HepG2 (cell line): ENCODE measurements around the gene MACROD2. TPM values are rescaled to one million over a fixed set of nuclear protein-coding genes. Genes with fewer than 3 reads are reported as not detected.

ENCODE experiments used
- ATAC-seq: fragments of 200-7000 bp; cut with Tn5 transposase; 3 replicates; pipeline ENCODE4 v1.9.1; 2020; ENCODE audit warnings: mild to moderate bottlenecking, moderate library complexity
- BruUV-seq: library from RNA; stranded (reverse); fragments of 400-500 nt; replicated peaks from 2 replicates; lab custom pipeline; 2021; lab: Mats Ljungman, UMichigan
- CTCF ChIA-PET: fragments of 300-600 bp; formaldehyde crosslinking; extraction: SDS; loops from one replicate; lab custom pipeline; 2021; ENCODE audit warnings: low total read pairs, inconsistent platforms, low intra/inter-chr PET ratio; lab: Yijun Ruan, JAX
- POLR2A ChIA-PET: fragments of 350-600 bp; sonication (Branson Sonifier 250); formaldehyde crosslinking; loops from one replicate; lab custom pipeline; 2020; ENCODE audit warnings: antibody characterized with exemption, inconsistent platforms; lab: Yijun Ruan, JAX
- DNase-seq: peaks from one replicate; pipeline ENCODE4 v3.0.0-alpha.2; 2015; ENCODE audit warnings: low spot score
- FAIRE-seq: peaks from 3 replicates; lab custom pipeline; 2011; peaks lifted over from hg19 to GRCh38; lab: Jason Lieb, UNC
- H2AFZ ChIP-seq: one replicate; pipeline ENCODE4 v1.6.1; 2011; ENCODE audit warnings: low read length, inconsistent platforms
- H3K27ac ChIP-seq: fragments of 300-600 bp; 3 replicates; pipeline ENCODE4 v1.8.0; 2011; ENCODE audit warnings: mixed run types, mild to moderate bottlenecking, mixed read lengths, low read length, inconsistent platforms; ENCODE audit not compliant: insufficient read depth; ENCODE audit errors: extremely low read length
- H3K27me3 ChIP-seq, 2 experiments: fragments of 200-600 bp in 1 of 2; 2 replicates in 1 of 2; 3 replicates in 1 of 2; pipeline versions ENCODE4 v1.6.0 to v1.8.0; 2011; ENCODE audit warnings: low read length in 2 of 2, mild to moderate bottlenecking in 2 of 2, moderate library complexity in 2 of 2, inconsistent platforms in 1 of 2; ENCODE audit not compliant: insufficient read depth in 2 of 2, control insufficient read depth in 1 of 2
- H3K36me3 ChIP-seq, 2 experiments: fragments of 200-600 bp in 1 of 2; replicated peaks in 1 of 2; 2 replicates in 1 of 2; 3 replicates in 1 of 2; pipeline versions ENCODE4 v1.5.1 to v1.8.0; 2011; ENCODE audit warnings: low read length in 2 of 2, inconsistent platforms in 1 of 2; ENCODE audit not compliant: insufficient read depth in 2 of 2, control insufficient read depth in 1 of 2
- H3K4me1 ChIP-seq: 2 replicates; pipeline ENCODE4 v1.5.1; 2012; ENCODE audit warnings: low read length, inconsistent platforms; ENCODE audit not compliant: insufficient read depth
- H3K4me2 ChIP-seq: 2 replicates; pipeline ENCODE4 v1.6.0; 2011; ENCODE audit warnings: low read depth, low read length, inconsistent platforms
- H3K4me3 ChIP-seq, 3 experiments: fragments of 200-600 bp in 1 of 3; sonication (generic), shearing (Covaris generic) in 1 of 3; replicated peaks in 1 of 3; 2 replicates each; pipeline ENCODE4 v1.5.1; 2011 to 2016; ENCODE audit warnings: low read length in 3 of 3, inconsistent platforms in 2 of 3, low read depth in 2 of 3, mild to moderate bottlenecking in 2 of 3, control low read depth in 1 of 3, mixed read lengths in 1 of 3; ENCODE audit not compliant: insufficient read depth in 1 of 3
- H3K79me2 ChIP-seq: one replicate; pipeline ENCODE4 v1.6.1; 2011; ENCODE audit warnings: low read length, inconsistent platforms; ENCODE audit not compliant: insufficient read depth
- H3K9ac ChIP-seq: 2 replicates; pipeline ENCODE4 v1.6.0; 2011; ENCODE audit warnings: mild to moderate bottlenecking, low read depth, low read length, inconsistent platforms; ENCODE audit not compliant: insufficient read depth
- H3K9me3 ChIP-seq: 2 replicates; pipeline ENCODE4 v1.5.1; 2012; ENCODE audit warnings: mild to moderate bottlenecking, low read length
- H4K20me1 ChIP-seq: 2 replicates; pipeline ENCODE4 v1.6.0; 2011; ENCODE audit warnings: inconsistent platforms, mild to moderate bottlenecking, low read length, moderate library complexity; ENCODE audit not compliant: insufficient read depth
- ARHGAP35 ChIP-seq: sonication (generic); formaldehyde crosslinking; IDR thresholded peaks from 2 replicates; pipeline ENCODE4 v1.9.0; 2022; ENCODE audit warnings: mild to moderate bottlenecking, inconsistent platforms, moderate library complexity, missing genetic modification reagents, borderline replicate concordance
- ATF1 ChIP-seq: IDR thresholded peaks from 2 replicates; pipeline ENCODE4 v1.6.1; 2016; ENCODE audit warnings: mild to moderate bottlenecking, control low read depth
- GLI4 ChIP-seq: sonication (generic); formaldehyde crosslinking; IDR thresholded peaks from 2 replicates; pipeline ENCODE4 v1.5.1; 2020; ENCODE audit warnings: missing genetic modification reagents, mild to moderate bottlenecking, moderate library complexity, borderline replicate concordance
- KDM4B ChIP-seq: sonication (generic); formaldehyde crosslinking; IDR thresholded peaks from 2 replicates; pipeline ENCODE4 v1.4.0; 2020; ENCODE audit warnings: missing genetic modification reagents
- MED8 ChIP-seq: sonication (generic); formaldehyde crosslinking; IDR thresholded peaks from 2 replicates; pipeline ENCODE4 v1.8.1; 2023; ENCODE audit warnings: mild to moderate bottlenecking, missing genetic modification reagents; ENCODE audit not compliant: insufficient replicate concordance
- RCOR2 ChIP-seq: IDR thresholded peaks from 2 replicates; pipeline ENCODE4 v1.6.1; 2016; ENCODE audit warnings: missing biosample characterization, missing genetic modification reagents
- REL ChIP-seq: sonication (generic); formaldehyde crosslinking; conservative IDR thresholded peaks from 2 replicates; pipeline ENCODE4 v1.8.0; 2022; ENCODE audit warnings: mild to moderate bottlenecking, missing genetic modification reagents, moderate library complexity
- RFXANK ChIP-seq: IDR thresholded peaks from 2 replicates; pipeline ENCODE4 v1.6.1; 2016
- SALL1 ChIP-seq: sonication (generic); formaldehyde crosslinking; IDR thresholded peaks from 2 replicates; pipeline ENCODE4 v1.8.0; 2022; ENCODE audit warnings: mild to moderate bottlenecking, missing genetic modification reagents
- ZNF260 ChIP-seq: sonication (generic); formaldehyde crosslinking; IDR thresholded peaks from 2 replicates; pipeline ENCODE4 v1.4.0; 2020; ENCODE audit warnings: missing genetic modification reagents, low read depth, mild to moderate bottlenecking, borderline replicate concordance
- ZNF720 ChIP-seq: sonication (generic); formaldehyde crosslinking; IDR thresholded peaks from 2 replicates; pipeline ENCODE4 v1.4.0; 2020; ENCODE audit warnings: missing genetic modification reagents
- ZNF839 ChIP-seq: sonication (generic); formaldehyde crosslinking; IDR thresholded peaks from 2 replicates; pipeline ENCODE4 v1.4.0; 2020; ENCODE audit warnings: missing genetic modification reagents, mild to moderate bottlenecking, borderline replicate concordance
- WGBS: methylation state at CpG from one replicate; pipeline ENCODE4 v1.1.6; 2017; ENCODE audit warnings: low lambda C conversion rate; 5-methylcytosine and 5-hydroxymethylcytosine counted together
- in situ Hi-C: cut with HindIII; loops from 2 replicates; pipeline ENCODE4 v1.10.0; 2017; ENCODE audit warnings: low pct_unique_long_range_greater_than_20kb; ENCODE audit not compliant: extremely low pct_ligation_motif_present
- intact Hi-C: fragments of 100-400 bp; cut with micrococcal nuclease; formaldehyde crosslinking; loops from one replicate; pipeline ENCODE4 v1.10.0; 2022; ENCODE audit not compliant: unreplicated experiment
- polyA plus RNA-seq, 8 experiments: library from polyadenylated mRNA; depleted of rRNA in 3 of 8; stranded (reverse) in 7 of 8; unstranded in 1 of 8; fragments of >200 nt; fragmentation: Illumina TruSeq in 4 of 8; extraction: Trizol in 4 of 8; gene quantifications; 2 replicates each; pipeline versions ENCODE4 v1.2.1 to v1.2.3, GENCODE V29; 2011 to 2016; ENCODE audit warnings: low read depth in 4 of 8, missing spikeins in 1 of 8, mixed read lengths in 1 of 8; ENCODE audit not compliant: insufficient read depth in 1 of 8
- total RNA-seq, 5 experiments: library from RNA; depleted of rRNA; stranded (reverse); fragments of >200 nt; fragmentation: Illumina TruSeq; extraction: Trizol; gene quantifications; 2 replicates each; pipeline ENCODE4 v1.2.3, GENCODE V29; 2016; ENCODE audit warnings: low read depth in 1 of 5
- TF ChIP-seq, protein P1 (sequence below): IDR thresholded peaks from 2 replicates; pipeline ENCODE4 v1.4.0; 2020; ENCODE audit warnings: mild to moderate bottlenecking, missing genetic modification reagents

MACROD2 gene
- total and polyA plus RNA-seq, 2 of the 13 experiments (the other 11 are each of a cell fraction or from before 2014, with no cell fraction given): 0.13 to 0.51 TPM

DNA sequence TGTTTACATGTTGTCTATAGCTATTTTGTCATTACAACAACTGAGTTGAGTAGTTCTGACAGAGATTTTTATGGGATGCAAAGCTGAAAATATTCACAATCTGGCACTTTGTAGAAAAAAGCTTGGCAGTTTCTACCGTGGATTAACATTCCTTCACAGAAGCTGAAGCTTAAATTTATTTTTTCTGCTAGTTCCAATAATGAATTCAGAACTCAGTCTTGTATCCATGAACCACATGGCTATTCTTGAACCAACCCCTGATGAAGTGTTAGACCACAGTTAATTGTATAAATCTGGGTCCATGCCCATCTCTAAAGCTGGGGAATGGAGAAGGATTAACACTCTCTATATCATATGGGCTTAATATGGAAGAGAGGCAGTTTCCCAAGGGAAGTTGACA lies 1085.9 kb downstream of the MACROD2 start:
- 0% methylated on average over 1 of the region's 1 CpG for WGBS
- CTCF ChIA-PET: no interaction called here
- no TSS peak for BruUV-seq
- POLR2A ChIA-PET: no interaction called here
- no peak overlapping the region for H3K4me3 ChIP-seq
- no peaks in the 10 kb centered on the region for H3K4me1 ChIP-seq
- no peak for ATAC-seq
- in situ Hi-C loops: no loop called here
- H3K79me2 ChIP-seq: no peaks in the 10 kb centered on the region
- H3K27me3 ChIP-seq: no peaks in the 10 kb centered on the region
- no peak overlapping the region for H3K27ac ChIP-seq
- intact Hi-C loops: no loop called here
- FAIRE-seq: no peak
- H3K36me3 ChIP-seq: no peaks in the 10 kb centered on the region
- H2AFZ ChIP-seq: no peak overlapping the region
- TF ChIP-seq GLI4 (CRISPR knock-in tag) (no peak), ZNF839 (CRISPR knock-in tag) (no peak), KDM4B (no peak), RFXANK (CRISPR knock-in tag) (no peak), MED8 (CRISPR knock-in tag) (no peak), RCOR2 (CRISPR knock-in tag) (no peak), ARHGAP35 (CRISPR knock-in tag) (no peak), SALL1 (no peak), REL (no peak), ZNF260 (no peak), ZNF720 (CRISPR knock-in tag) (no peak), ATF1 (CRISPR knock-in tag) (no peak)
- TF ChIP-seq, protein P1, sequence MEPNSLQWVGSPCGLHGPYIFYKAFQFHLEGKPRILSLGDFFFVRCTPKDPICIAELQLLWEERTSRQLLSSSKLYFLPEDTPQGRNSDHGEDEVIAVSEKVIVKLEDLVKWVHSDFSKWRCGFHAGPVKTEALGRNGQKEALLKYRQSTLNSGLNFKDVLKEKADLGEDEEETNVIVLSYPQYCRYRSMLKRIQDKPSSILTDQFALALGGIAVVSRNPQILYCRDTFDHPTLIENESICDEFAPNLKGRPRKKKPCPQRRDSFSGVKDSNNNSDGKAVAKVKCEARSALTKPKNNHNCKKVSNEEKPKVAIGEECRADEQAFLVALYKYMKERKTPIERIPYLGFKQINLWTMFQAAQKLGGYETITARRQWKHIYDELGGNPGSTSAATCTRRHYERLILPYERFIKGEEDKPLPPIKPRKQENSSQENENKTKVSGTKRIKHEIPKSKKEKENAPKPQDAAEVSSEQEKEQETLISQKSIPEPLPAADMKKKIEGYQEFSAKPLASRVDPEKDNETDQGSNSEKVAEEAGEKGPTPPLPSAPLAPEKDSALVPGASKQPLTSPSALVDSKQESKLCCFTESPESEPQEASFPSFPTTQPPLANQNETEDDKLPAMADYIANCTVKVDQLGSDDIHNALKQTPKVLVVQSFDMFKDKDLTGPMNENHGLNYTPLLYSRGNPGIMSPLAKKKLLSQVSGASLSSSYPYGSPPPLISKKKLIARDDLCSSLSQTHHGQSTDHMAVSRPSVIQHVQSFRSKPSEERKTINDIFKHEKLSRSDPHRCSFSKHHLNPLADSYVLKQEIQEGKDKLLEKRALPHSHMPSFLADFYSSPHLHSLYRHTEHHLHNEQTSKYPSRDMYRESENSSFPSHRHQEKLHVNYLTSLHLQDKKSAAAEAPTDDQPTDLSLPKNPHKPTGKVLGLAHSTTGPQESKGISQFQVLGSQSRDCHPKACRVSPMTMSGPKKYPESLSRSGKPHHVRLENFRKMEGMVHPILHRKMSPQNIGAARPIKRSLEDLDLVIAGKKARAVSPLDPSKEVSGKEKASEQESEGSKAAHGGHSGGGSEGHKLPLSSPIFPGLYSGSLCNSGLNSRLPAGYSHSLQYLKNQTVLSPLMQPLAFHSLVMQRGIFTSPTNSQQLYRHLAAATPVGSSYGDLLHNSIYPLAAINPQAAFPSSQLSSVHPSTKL (CRISPR knock-in tag): no peak
- H3K4me2 ChIP-seq: no peak overlapping the region
- H3K9ac ChIP-seq: no peak overlapping the region
- DNase-seq: no peak
- H4K20me1 ChIP-seq: no peaks in the 10 kb centered on the region
- H3K9me3 ChIP-seq: no peaks in the 10 kb centered on the region
